GM21381 (cell line): ENCODE results near the gene ACTN4.

Experiments used
- ATAC-seq: cut with Tn5 transposase; IDR thresholded peaks from one replicate; pipeline ENCODE4 v1.9.1; 2021; ENCODE audit warnings: mild to moderate bottlenecking, moderate library complexity; ENCODE audit not compliant: unreplicated experiment

ACTN4 gene

GRCh38 chr19:38676878-38677646, 29.6 kb downstream of the ACTN4 start:
- ATAC-seq, result no peak

- no peak for ATAC-seq
Measured at GRCh38 chr19:38678217-38678890, 30.9 kb downstream of the ACTN4 start.

- ATAC-seq, result no peak
Measured at GRCh38 chr19:38678891-38679494, 31.5 kb downstream of the ACTN4 start.

GRCh38 chr19:38679839-38680238, 32.4 kb downstream of the ACTN4 start:
- ATAC-seq, result no peak

- ATAC-seq, result no peak
Measured at GRCh38 chr19:38682195-38682867, 34.9 kb downstream of the ACTN4 start.

GRCh38 chr19:38682872-38683392, 35.5 kb downstream of the ACTN4 start:
- no peak for ATAC-seq

GRCh38 chr19:38683393-38684077, 36.1 kb downstream of the ACTN4 start:
- no peak for ATAC-seq

GRCh38 chr19:38684078-38684861, 36.8 kb downstream of the ACTN4 start:
- no peak for ATAC-seq

GRCh38 chr19:38684862-38685665, 37.6 kb downstream of the ACTN4 start:
- ATAC-seq, result no peak

GRCh38 chr19:38685666-38686529, 38.4 kb downstream of the ACTN4 start:
- ATAC-seq, result no peak

GRCh38 chr19:38686530-38686888, 39.1 kb downstream of the ACTN4 start:
- peak; percentile 51 for ATAC-seq

- no peak for ATAC-seq
Measured at GRCh38 chr19:38687837-38688378, 40.5 kb downstream of the ACTN4 start.

- ATAC-seq, result no peak
Measured at GRCh38 chr19:38690146-38690545, 42.7 kb downstream of the ACTN4 start.

- no peak for ATAC-seq
Measured at GRCh38 chr19:38690832-38691231, 43.4 kb downstream of the ACTN4 start.

GRCh38 chr19:38691938-38692457, 44.5 kb downstream of the ACTN4 start:
- no peak for ATAC-seq

- no peak for ATAC-seq
Measured at GRCh38 chr19:38692458-38693379, 45.3 kb downstream of the ACTN4 start.
